Kidney epithelial cell (primary cell): ENCODE measurements around the gene TAB3. TPM values are rescaled to one million over a fixed set of nuclear protein-coding genes. Genes with fewer than 3 reads are reported as not detected.

Experiments
- DNase-seq: peaks from one replicate; pipeline ENCODE4 v3.0.0-alpha.2; 2010; ENCODE audit warnings: low read depth
- H3K27me3 ChIP-seq: 2 replicates; pipeline ENCODE4 v1.6.0; 2011; ENCODE audit warnings: low read length; ENCODE audit not compliant: control insufficient read depth, insufficient read depth
- H3K36me3 ChIP-seq: 2 replicates; pipeline ENCODE4 v1.5.1; 2011; ENCODE audit warnings: low read length; ENCODE audit not compliant: control insufficient read depth, insufficient read depth
- H3K4me3 ChIP-seq: 2 replicates; pipeline ENCODE4 v1.5.1; 2011; ENCODE audit warnings: low read depth, mild to moderate bottlenecking, control low read depth, low read length
- CTCF ChIP-seq: IDR thresholded peaks from 2 replicates; pipeline ENCODE4 v1.5.1; 2011; ENCODE audit warnings: mild to moderate bottlenecking, moderate library complexity, low read length, control low read depth, inconsistent platforms; ENCODE audit not compliant: insufficient read depth, poor library complexity, severe bottlenecking
- total RNA-seq: library from RNA; depleted of rRNA; stranded (reverse); fragments of >200 nt; gene quantifications from 2 replicates; pipeline ENCODE4 v1.2.3, GENCODE V29; 2015

TAB3 gene
- total RNA-seq, 1 donor from 2014 or later: 35.7 TPM

GRCh38 chrX:30777575-30777974 lies 111.5 kb downstream of the TAB3 start:
- no peak for DNase-seq
- Histone ChIP-seq H3K36me3 (no peaks in the 10 kb centered on the region), H3K27me3 (no peaks in the 10 kb centered on the region), H3K4me3 (no peak overlapping the region)
- TF ChIP-seq CTCF: no peak

Other genes with a start within 250 kb of the TAB3 start
- gene GK, start 235.8 kb downstream of the TAB3 start, total RNA-seq: 4.1 and 5.5 TPM in 2 replicates
- gene FTHL17, start 182.8 kb upstream of the TAB3 start, total RNA-seq: not detected in 2 replicates